ENCODE results near the gene FAM83E.
"Not testable (repeated sequence)": the region's sequence is repeated elsewhere in the genome, so short reads cannot be mapped to it uniquely, and the experiment has no call there.

The FAM83E gene

GRCh38 chr19:48639483-48640375, 24.9 kb upstream of the FAM83E start:
- DNase-seq = no peak

GRCh38 chr19:48638831-48639381, 24.0 kb upstream of the FAM83E start:
- DNase-seq = no peak

- DNase-seq = peak; percentile 94
Observed at GRCh38 chr19:48637948-48638830, 23.3 kb upstream of the FAM83E start.

- DNase-seq = peak; percentile 99
Observed at GRCh38 chr19:48637449-48637947, 22.6 kb upstream of the FAM83E start.

- no peak for DNase-seq
Observed at GRCh38 chr19:48636859-48637448, 22.1 kb upstream of the FAM83E start, which contains the start of gene DBP. TSS of gene DBP (minus strand) at chr19:48637379. CDS start at chr19:48636994, 385 bp downstream.

GRCh38 chr19:48635966-48636858, 21.3 kb upstream of the FAM83E start:
- no peak for DNase-seq

GRCh38 chr19:48635263-48635965, 20.5 kb upstream of the FAM83E start:
- peak; percentile 50 for DNase-seq

GRCh38 chr19:48634424-48635262, 19.8 kb upstream of the FAM83E start:
- peak; percentile 96 for DNase-seq

- no peak for DNase-seq
Observed at GRCh38 chr19:48634036-48634342, 19.1 kb upstream of the FAM83E start.

GRCh38 chr19:48633148-48634035, 18.5 kb upstream of the FAM83E start:
- DNase-seq = no peak

GRCh38 chr19:48632692-48633147, 17.8 kb upstream of the FAM83E start:
- DNase-seq = peak; percentile 52

GRCh38 chr19:48632286-48632685, 17.4 kb upstream of the FAM83E start:
- DNase-seq = not testable (repeated sequence)

GRCh38 chr19:48631225-48631624, 16.3 kb upstream of the FAM83E start:
- no peak for DNase-seq

GRCh38 chr19:48630296-48631063, 15.6 kb upstream of the FAM83E start:
- peak; percentile 57 for DNase-seq

GRCh38 chr19:48629599-48630295, 14.9 kb upstream of the FAM83E start:
- no peak for DNase-seq

- DNase-seq = no peak
Observed at GRCh38 chr19:48629297-48629598, 14.4 kb upstream of the FAM83E start.

GRCh38 chr19:48628486-48629296, 13.8 kb upstream of the FAM83E start:
- no peak for DNase-seq
